GM19324 (cell line): ENCODE measurements around the gene PEAK3.

ENCODE experiments used
- ATAC-seq: cut with Tn5 transposase; IDR thresholded peaks from one replicate; pipeline ENCODE4 v1.9.1; 2021; ENCODE audit warnings: mild to moderate bottlenecking, moderate library complexity; ENCODE audit not compliant: unreplicated experiment, low FRiP score

PEAK3 gene

GRCh38 chr19:2252055-2252796, 29.7 kb downstream of the PEAK3 start:
- no peak for ATAC-seq

DNA sequence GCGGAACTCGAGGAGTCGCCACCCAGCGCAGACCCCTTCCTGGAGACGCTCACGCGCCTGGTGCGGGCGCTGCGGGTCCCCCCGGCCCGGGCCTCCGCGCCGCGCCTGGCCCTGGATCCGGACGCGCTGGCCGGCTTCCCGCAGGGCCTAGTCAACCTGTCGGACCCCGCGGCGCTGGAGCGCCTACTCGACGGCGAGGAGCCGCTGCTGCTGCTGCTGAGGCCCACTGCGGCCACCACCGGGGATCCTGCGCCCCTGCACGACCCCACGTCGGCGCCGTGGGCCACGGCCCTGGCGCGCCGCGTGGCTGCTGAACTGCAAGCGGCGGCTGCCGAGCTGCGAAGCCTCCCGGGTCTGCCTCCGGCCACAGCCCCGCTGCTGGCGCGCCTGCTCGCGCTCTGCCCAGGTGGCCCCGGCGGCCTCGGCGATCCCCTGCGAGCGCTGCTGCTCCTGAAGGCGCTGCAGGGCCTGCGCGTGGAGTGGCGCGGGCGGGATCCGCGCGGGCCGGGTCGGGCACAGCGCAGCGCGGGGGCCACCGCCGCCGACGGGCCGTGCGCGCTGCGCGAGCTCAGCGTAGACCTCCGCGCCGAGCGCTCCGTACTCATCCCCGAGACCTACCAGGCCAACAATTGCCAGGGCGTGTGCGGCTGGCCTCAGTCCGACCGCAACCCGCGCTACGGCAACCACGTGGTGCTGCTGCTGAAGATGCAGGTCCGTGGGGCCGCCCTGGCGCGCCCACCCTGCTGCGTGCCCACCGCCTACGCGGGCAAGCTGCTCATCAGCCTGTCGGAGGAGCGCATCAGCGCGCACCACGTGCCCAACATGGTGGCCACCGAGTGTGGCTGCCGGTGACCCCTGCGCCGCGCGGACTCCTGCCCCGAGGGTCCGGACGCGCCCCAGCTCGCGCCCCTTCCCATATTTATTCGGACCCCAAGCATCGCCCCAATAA, 30.6 kb downstream of the PEAK3 start:
- ATAC-seq: no peak

GRCh38 chr19:2250766-2251105, 31.2 kb downstream of the PEAK3 start:
- ATAC-seq: no peak

GRCh38 chr19:2249880-2250765, 31.9 kb downstream of the PEAK3 start:
- no peak for ATAC-seq

DNA sequence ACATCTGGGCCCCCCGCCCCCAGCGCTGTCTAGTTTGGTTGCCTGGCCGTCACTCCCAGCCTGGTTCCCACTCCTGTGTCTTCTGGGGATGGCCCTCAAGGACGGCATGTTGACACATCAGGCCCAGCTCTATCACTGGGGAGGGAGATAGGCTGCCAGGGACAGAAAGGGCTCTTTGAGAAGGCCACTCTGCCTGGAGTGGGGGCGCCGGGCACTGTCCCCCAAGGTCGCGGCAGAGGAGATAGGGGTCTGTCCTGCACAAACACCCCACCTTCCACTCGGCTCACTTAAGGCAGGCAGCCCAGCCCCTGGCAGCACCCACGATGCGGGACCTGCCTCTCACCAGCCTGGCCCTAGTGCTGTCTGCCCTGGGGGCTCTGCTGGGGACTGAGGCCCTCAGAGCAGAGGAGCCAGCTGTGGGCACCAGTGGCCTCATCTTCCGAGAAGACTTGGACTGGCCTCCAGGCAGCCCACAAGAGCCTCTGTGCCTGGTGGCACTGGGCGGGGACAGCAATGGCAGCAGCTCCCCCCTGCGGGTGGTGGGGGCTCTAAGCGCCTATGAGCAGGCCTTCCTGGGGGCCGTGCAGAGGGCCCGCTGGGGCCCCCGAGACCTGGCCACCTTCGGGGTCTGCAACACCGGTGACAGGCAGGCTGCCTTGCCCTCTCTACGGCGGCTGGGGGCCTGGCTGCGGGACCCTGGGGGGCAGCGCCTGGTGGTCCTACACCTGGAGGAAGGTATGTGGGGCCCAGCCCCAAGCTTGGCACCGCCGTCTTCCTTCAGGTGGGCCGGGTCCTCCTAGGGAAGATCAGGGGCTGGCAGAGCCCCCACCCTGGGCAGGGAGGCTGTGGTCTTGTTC, 32.7 kb downstream of the PEAK3 start, which contains the start of gene AMH:
Gene AMH, plus strand, starts transcription at position 314 of the 857 bp plus-strand sequence. Its CDS starts 10 bp downstream, at position 324.
- no peak for ATAC-seq

DNA sequence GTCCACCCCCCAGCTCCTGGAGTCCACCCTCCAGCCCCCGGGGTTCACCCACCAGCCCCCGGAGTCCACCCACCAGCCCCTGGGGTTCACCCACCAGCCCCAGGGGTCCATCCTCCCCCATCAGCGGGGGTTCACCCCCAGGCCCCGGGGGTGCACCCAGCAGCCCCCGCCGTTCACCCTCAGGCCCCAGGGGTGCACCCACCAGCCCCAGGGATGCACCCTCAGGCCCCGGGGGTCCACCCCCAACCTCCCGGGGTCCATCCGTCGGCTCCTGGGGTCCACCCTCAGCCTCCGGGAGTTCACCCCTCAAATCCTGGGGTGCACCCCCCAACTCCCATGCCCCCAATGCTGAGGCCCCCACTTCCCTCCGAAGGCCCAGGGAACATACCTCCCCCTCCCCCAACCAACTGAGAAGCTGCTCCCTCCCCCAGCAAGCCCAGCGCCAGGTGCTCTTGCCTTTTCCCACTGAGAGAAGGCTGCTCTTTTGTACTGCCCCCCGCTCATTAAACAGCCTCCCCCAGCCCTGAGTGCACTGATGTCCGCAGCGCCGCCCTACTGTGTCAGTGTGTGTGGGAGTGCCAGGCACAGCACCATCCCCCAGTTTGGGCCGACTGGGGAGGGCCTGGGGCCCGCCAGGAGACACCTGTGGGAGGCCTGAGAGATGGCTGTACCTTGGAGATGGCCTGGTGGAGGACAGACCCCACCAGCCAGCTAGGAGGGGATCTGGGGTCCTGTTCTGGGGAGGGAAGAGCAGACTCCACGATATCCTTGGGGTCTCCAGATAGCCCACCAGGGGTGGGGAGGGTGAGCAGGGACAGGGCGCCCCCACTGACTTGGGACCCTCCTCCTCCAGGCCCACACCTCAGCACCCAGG, 33.6 kb downstream of the PEAK3 start:
- ATAC-seq: no peak

GRCh38 chr19:2247433-2248101, 34.4 kb downstream of the PEAK3 start:
- ATAC-seq: no peak

DNA sequence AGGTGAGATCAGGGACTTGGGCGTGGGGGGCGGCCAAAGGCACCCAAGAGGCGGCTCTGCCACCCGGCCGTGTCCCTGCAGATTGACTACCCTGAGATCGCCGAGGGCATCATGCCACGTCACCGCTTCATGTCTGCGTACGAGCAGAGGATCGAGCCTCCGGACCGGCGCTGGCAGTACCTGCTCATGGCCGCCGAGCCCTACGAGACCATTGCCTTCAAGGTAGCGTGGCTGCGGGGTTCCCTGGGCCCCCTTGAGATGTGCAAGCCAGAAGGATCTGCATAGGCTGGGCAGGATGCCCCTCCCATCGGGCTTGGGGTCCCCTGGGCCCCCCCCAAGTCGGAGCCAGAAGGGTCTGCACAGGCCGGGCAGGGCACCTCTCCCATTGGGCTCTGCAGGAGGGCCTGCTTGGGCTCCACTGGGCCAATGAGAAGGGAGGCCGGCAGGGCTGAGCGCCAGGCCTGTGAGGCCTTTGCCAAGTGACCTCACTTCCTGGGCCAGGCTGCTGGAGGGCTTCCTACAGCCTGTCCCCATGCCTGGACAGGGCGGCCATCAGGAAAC, 35.1 kb downstream of the PEAK3 start:
- no peak for ATAC-seq

- no peak for ATAC-seq
These were observed 35.9 kb downstream of the PEAK3 start for GRCh38 chr19:2246014-2246620.

DNA sequence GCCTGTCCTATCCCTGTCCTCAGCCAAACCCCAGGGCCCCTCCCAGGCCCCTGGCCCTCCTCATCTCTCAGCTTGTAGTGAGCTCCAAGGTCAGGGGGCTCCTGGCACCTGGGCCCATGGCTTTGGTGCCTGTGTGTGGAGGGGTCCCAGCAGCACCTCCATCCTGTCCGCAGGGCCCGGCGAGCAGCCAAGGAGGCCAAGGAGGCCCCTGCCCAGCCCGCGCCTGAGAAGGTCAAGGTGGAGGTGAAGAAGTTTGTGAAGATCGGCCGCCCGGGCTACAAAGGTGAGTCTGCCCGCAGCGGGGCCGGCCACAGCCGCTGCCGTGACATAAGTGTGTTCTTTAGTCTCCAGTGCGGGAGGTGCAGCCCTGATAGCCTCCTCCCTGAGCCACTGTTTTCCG, 36.7 kb downstream of the PEAK3 start:
- no peak for ATAC-seq

- ATAC-seq: no peak
These were observed 37.5 kb downstream of the PEAK3 start for GRCh38 chr19:2244486-2244885.

- no peak for ATAC-seq
These were observed 37.9 kb downstream of the PEAK3 start for GRCh38 chr19:2244125-2244411.

DNA sequence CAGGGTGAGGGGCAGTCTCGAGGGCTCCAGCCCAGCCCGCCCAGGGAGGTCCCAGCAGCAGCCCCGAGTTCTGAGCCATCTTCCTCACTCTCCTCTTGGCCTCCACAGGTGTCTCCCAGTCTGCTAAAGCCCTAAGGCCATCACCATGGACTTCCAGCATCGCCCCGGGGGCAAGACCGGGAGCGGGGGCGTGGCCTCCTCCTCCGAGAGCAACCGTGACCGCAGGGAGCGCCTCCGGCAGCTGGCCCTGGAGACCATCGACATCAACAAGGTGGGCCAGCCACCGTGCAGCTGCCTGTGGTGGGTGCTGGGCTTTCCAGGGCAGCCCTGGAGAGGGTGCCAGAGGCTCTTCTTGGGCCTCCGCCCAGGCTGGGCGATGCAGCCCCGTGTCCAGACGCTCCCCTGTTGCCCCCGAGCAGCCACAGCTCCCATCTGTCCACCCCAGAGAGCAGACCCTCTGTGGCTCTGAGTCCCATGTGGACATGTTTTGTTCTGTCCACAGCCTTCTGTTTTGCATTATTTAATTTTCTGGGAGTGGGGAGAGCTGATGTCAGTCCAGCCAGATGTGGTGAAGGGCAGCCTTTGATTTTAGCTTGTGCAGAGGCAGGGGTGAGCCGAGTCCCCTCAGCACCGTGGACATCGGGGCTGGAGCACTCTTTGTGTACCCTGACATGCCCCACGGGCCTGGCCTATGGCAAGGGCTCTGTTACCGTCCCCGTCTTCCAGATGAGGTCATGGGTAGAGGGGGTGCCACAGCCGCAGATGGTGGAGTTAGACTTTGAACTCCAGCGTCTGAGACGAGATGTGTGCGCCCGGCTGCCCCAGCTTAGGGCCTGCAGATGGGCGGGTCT, 38.5 kb downstream of the PEAK3 start:
- no peak for ATAC-seq

DNA sequence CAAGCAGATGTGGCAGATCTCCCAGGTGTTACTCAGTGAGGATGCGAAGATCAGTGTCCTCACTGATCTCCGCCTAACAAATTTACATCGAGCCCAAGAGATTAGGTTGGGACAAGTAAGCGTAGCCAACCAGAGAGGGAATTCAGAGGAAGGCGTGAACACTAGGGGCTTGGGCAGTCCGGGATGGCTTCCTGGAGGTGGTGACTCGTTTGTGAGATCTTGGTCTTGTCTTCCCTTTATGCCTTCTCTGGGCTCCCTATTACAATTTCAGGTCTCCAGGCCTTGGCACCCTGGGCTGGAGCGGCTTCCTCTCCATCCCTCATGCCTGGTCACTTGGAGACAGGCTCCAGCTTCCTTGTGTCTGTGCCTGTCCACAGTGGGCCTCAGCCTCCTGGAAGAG, 39.2 kb downstream of the PEAK3 start:
- ATAC-seq: no peak

- ATAC-seq: no peak
These were observed 39.9 kb downstream of the PEAK3 start for GRCh38 chr19:2242092-2242537.

GRCh38 chr19:2240881-2241760, 40.9 kb downstream of the PEAK3 start:
- ATAC-seq: no peak
